ENCODE measurements around the gene SCN3A.

Gene SCN3A

GRCh38 chr2:165044505-165045303 is 159.1 kb downstream of the SCN3A start:
- DNase-seq = no peak
